HepG2 (cell line): ENCODE measurements around the gene NIPAL3. TPM values are rescaled to one million over a fixed set of nuclear protein-coding genes. Genes with fewer than 3 reads are reported as not detected.

Source experiments
- ATAC-seq: fragments of 200-7000 bp; cut with Tn5 transposase; 3 replicates; pipeline ENCODE4 v1.9.1; 2020; ENCODE audit warnings: mild to moderate bottlenecking, moderate library complexity
- BruUV-seq: library from RNA; stranded (reverse); fragments of 400-500 nt; replicated peaks from 2 replicates; lab custom pipeline; 2021; lab: Mats Ljungman, UMichigan
- CTCF ChIA-PET: fragments of 300-600 bp; formaldehyde crosslinking; extraction: SDS; loops from one replicate; lab custom pipeline; 2021; ENCODE audit warnings: low total read pairs, inconsistent platforms, low intra/inter-chr PET ratio; lab: Yijun Ruan, JAX
- POLR2A ChIA-PET: fragments of 350-600 bp; sonication (Branson Sonifier 250); formaldehyde crosslinking; loops from one replicate; lab custom pipeline; 2020; ENCODE audit warnings: antibody characterized with exemption, inconsistent platforms; lab: Yijun Ruan, JAX
- DNase-seq: peaks from one replicate; pipeline ENCODE4 v3.0.0-alpha.2; 2015; ENCODE audit warnings: low spot score
- FAIRE-seq: peaks from 3 replicates; lab custom pipeline; 2011; peaks lifted over from hg19 to GRCh38; lab: Jason Lieb, UNC
- H2AFZ ChIP-seq: one replicate; pipeline ENCODE4 v1.6.1; 2011; ENCODE audit warnings: low read length, inconsistent platforms
- H3K27ac ChIP-seq: fragments of 300-600 bp; 3 replicates; pipeline ENCODE4 v1.8.0; 2011; ENCODE audit warnings: mixed run types, mild to moderate bottlenecking, mixed read lengths, low read length, inconsistent platforms; ENCODE audit not compliant: insufficient read depth; ENCODE audit errors: extremely low read length
- H3K27me3 ChIP-seq, 2 experiments: fragments of 200-600 bp in 1 of 2; 2 replicates in 1 of 2; 3 replicates in 1 of 2; pipeline versions ENCODE4 v1.6.0 to v1.8.0; 2011; ENCODE audit warnings: low read length in 2 of 2, mild to moderate bottlenecking in 2 of 2, moderate library complexity in 2 of 2, inconsistent platforms in 1 of 2; ENCODE audit not compliant: insufficient read depth in 2 of 2, control insufficient read depth in 1 of 2
- H3K36me3 ChIP-seq, 2 experiments: fragments of 200-600 bp in 1 of 2; replicated peaks in 1 of 2; 2 replicates in 1 of 2; 3 replicates in 1 of 2; pipeline versions ENCODE4 v1.5.1 to v1.8.0; 2011; ENCODE audit warnings: low read length in 2 of 2, inconsistent platforms in 1 of 2; ENCODE audit not compliant: insufficient read depth in 2 of 2, control insufficient read depth in 1 of 2
- H3K4me1 ChIP-seq: 2 replicates; pipeline ENCODE4 v1.5.1; 2012; ENCODE audit warnings: low read length, inconsistent platforms; ENCODE audit not compliant: insufficient read depth
- H3K4me2 ChIP-seq: 2 replicates; pipeline ENCODE4 v1.6.0; 2011; ENCODE audit warnings: low read depth, low read length, inconsistent platforms
- H3K4me3 ChIP-seq, 3 experiments: fragments of 200-600 bp in 1 of 3; sonication (generic), shearing (Covaris generic) in 1 of 3; replicated peaks in 1 of 3; 2 replicates each; pipeline ENCODE4 v1.5.1; 2011 to 2016; ENCODE audit warnings: low read length in 3 of 3, inconsistent platforms in 2 of 3, low read depth in 2 of 3, mild to moderate bottlenecking in 2 of 3, control low read depth in 1 of 3, mixed read lengths in 1 of 3; ENCODE audit not compliant: insufficient read depth in 1 of 3
- H3K79me2 ChIP-seq: one replicate; pipeline ENCODE4 v1.6.1; 2011; ENCODE audit warnings: low read length, inconsistent platforms; ENCODE audit not compliant: insufficient read depth
- H3K9ac ChIP-seq: 2 replicates; pipeline ENCODE4 v1.6.0; 2011; ENCODE audit warnings: mild to moderate bottlenecking, low read depth, low read length, inconsistent platforms; ENCODE audit not compliant: insufficient read depth
- H3K9me3 ChIP-seq: 2 replicates; pipeline ENCODE4 v1.5.1; 2012; ENCODE audit warnings: mild to moderate bottlenecking, low read length
- H4K20me1 ChIP-seq: 2 replicates; pipeline ENCODE4 v1.6.0; 2011; ENCODE audit warnings: inconsistent platforms, mild to moderate bottlenecking, low read length, moderate library complexity; ENCODE audit not compliant: insufficient read depth
- CBX2 ChIP-seq, 2 experiments: fragments of 200-600 bp in 1 of 2; sonication (generic); formaldehyde crosslinking in 1 of 2; IDR thresholded peaks; 2 replicates each; pipeline versions ENCODE4 v1.7.0 to v1.8.1; 2018 to 2022; ENCODE audit warnings: low read depth in 2 of 2, low read length in 1 of 2, mild to moderate bottlenecking in 1 of 2, missing genetic modification reagents in 1 of 2
- EZH2 ChIP-seq: conservative IDR thresholded peaks from 2 replicates; pipeline ENCODE4 v1.6.1; 2012; ENCODE audit warnings: mild to moderate bottlenecking, low read depth, low read length, moderate library complexity
- HDAC2 ChIP-seq: sonication (generic); formaldehyde crosslinking; IDR thresholded peaks from 2 replicates; pipeline ENCODE4 v1.4.0; 2020; ENCODE audit warnings: missing genetic modification reagents
- POLR2AphosphoS5 ChIP-seq: IDR thresholded peaks from 2 replicates; pipeline ENCODE4 v1.6.1; 2012; ENCODE audit warnings: low read depth, low read length
- SMARCE1 ChIP-seq: fragments of 450-650 bp; IDR thresholded peaks from 2 replicates; pipeline ENCODE4 v1.6.1; 2017; ENCODE audit warnings: borderline replicate concordance
- TBP ChIP-seq: sonication (generic); formaldehyde crosslinking; IDR thresholded peaks from 2 replicates; pipeline ENCODE4 v1.5.0; 2020; ENCODE audit warnings: missing genetic modification reagents
- TSC22D2 ChIP-seq: sonication (generic); formaldehyde crosslinking; IDR thresholded peaks from 2 replicates; pipeline ENCODE4 v1.5.1; 2020; ENCODE audit warnings: missing genetic modification reagents, mild to moderate bottlenecking, borderline replicate concordance
- XRCC5 ChIP-seq: fragments of 200-400 bp; formaldehyde crosslinking; optimal IDR thresholded peaks from 2 replicates; pipeline ENCODE3; 2017; ENCODE audit warnings: mild to moderate bottlenecking, low read length
- ZBTB3 ChIP-seq: sonication (generic); formaldehyde crosslinking; IDR thresholded peaks from 2 replicates; pipeline ENCODE4 v1.4.0; 2020; ENCODE audit warnings: low read depth, mild to moderate bottlenecking, moderate library complexity, missing genetic modification reagents, borderline replicate concordance
- ZFP82 ChIP-seq: sonication (generic); formaldehyde crosslinking; IDR thresholded peaks from 2 replicates; pipeline ENCODE4 v1.5.1; 2020; ENCODE audit warnings: mild to moderate bottlenecking, missing genetic modification reagents, borderline replicate concordance
- WGBS: methylation state at CpG from one replicate; pipeline ENCODE4 v1.1.6; 2017; ENCODE audit warnings: low lambda C conversion rate; 5-methylcytosine and 5-hydroxymethylcytosine counted together
- in situ Hi-C: cut with HindIII; loops from 2 replicates; pipeline ENCODE4 v1.10.0; 2017; ENCODE audit warnings: low pct_unique_long_range_greater_than_20kb; ENCODE audit not compliant: extremely low pct_ligation_motif_present
- intact Hi-C: fragments of 100-400 bp; cut with micrococcal nuclease; formaldehyde crosslinking; loops from one replicate; pipeline ENCODE4 v1.10.0; 2022; ENCODE audit not compliant: unreplicated experiment
- polyA plus RNA-seq, 8 experiments: library from polyadenylated mRNA; depleted of rRNA in 3 of 8; stranded (reverse) in 7 of 8; unstranded in 1 of 8; fragments of >200 nt; fragmentation: Illumina TruSeq in 4 of 8; extraction: Trizol in 4 of 8; gene quantifications; 2 replicates each; pipeline versions ENCODE4 v1.2.1 to v1.2.3, GENCODE V29; 2011 to 2016; ENCODE audit warnings: low read depth in 4 of 8, missing spikeins in 1 of 8, mixed read lengths in 1 of 8; ENCODE audit not compliant: insufficient read depth in 1 of 8
- total RNA-seq, 5 experiments: library from RNA; depleted of rRNA; stranded (reverse); fragments of >200 nt; fragmentation: Illumina TruSeq; extraction: Trizol; gene quantifications; 2 replicates each; pipeline ENCODE4 v1.2.3, GENCODE V29; 2016; ENCODE audit warnings: low read depth in 1 of 5
- TF ChIP-seq, protein P1 (sequence below): sonication (generic); formaldehyde crosslinking; IDR thresholded peaks from 2 replicates; pipeline ENCODE4 v1.4.0; 2020; ENCODE audit warnings: mild to moderate bottlenecking, missing genetic modification reagents
- TF ChIP-seq, protein P2 (sequence below): fragments of 450-650 bp; IDR thresholded peaks from 2 replicates; pipeline ENCODE4 v1.6.1; 2017
- TF ChIP-seq, protein P3 (sequence below): sonication (generic); formaldehyde crosslinking; IDR thresholded peaks from 2 replicates; pipeline ENCODE4 v1.8.0; 2022; ENCODE audit warnings: mild to moderate bottlenecking, missing genetic modification reagents, moderate library complexity

NIPAL3 gene
- total and polyA plus RNA-seq, 2 of the 13 experiments (the other 11 are each of a cell fraction or from before 2014, with no cell fraction given), result 5.6 to 8.6 TPM

DNA sequence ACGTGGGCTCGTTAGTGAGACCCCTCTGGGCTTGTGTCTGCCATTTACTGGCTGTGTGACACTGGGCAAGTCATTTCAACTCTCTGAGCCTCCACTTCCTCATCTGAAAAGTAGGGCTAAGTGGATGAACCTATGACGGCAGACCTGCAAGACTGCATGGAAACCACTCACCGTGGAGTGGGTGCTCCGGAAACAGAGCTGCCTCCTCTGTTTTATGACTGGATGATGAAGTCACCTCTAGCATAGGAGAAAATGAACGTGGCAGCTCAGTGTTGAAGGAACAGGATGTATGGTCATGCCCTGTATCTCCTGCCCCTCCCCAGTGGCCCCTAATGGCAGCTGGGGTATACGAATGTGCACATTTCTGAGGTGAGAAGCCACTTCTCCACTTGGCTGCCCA is 42.6 kb upstream of the NIPAL3 start:
- in situ Hi-C loops, result no loop called here
- Histone ChIP-seq H3K9me3 (no peaks in the 10 kb centered on the region), H4K20me1 (no peaks in the 10 kb centered on the region), H3K79me2 (no peaks in the 10 kb centered on the region), H3K9ac (no peak overlapping the region), H3K4me3 (no peak overlapping the region), H3K36me3 (no peaks in the 10 kb centered on the region), H3K4me1 (no peaks in the 10 kb centered on the region), H3K27ac (no peak overlapping the region), H3K4me2 (no peak overlapping the region), H2AFZ (no peak overlapping the region), H3K27me3 (no peaks in the 10 kb centered on the region)
- FAIRE-seq, result no peak
- ChIA-PET POLR2A (no interaction called here), CTCF (no interaction called here)
- no TSS peak for BruUV-seq
- intact Hi-C loops, result no loop called here
- no peak for DNase-seq
- TF ChIP-seq ZFP82 (CRISPR knock-in tag) (no peak), EZH2 (no peak), POLR2AphosphoS5 (no peak), HDAC2 (no peak), SMARCE1 (no peak), XRCC5 (no peak), ZBTB3 (CRISPR knock-in tag) (no peak), TBP (CRISPR knock-in tag) (no peak), CBX2 (IDR thresholded peaks at IDR 0.05; ENCODE audit: low read depth, low read length) (no peak), CBX2 (CRISPR knock-in tag; IDR thresholded peaks at IDR 0.05; ENCODE audit: low read depth) (no peak), TSC22D2 (no peak)
- TF ChIP-seq, protein P1, sequence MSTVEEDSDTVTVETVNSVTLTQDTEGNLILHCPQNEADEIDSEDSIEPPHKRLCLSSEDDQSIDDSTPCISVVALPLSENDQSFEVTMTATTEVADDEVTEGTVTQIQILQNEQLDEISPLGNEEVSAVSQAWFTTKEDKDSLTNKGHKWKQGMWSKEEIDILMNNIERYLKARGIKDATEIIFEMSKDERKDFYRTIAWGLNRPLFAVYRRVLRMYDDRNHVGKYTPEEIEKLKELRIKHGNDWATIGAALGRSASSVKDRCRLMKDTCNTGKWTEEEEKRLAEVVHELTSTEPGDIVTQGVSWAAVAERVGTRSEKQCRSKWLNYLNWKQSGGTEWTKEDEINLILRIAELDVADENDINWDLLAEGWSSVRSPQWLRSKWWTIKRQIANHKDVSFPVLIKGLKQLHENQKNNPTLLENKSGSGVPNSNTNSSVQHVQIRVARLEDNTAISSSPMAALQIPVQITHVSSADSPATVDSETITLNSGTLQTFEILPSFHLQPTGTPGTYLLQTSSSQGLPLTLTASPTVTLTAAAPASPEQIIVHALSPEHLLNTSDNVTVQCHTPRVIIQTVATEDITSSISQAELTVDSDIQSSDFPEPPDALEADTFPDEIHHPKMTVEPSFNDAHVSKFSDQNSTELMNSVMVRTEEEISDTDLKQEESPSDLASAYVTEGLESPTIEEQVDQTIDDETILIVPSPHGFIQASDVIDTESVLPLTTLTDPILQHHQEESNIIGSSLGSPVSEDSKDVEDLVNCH (CRISPR knock-in tag), result no peak
- TF ChIP-seq, protein P2, sequence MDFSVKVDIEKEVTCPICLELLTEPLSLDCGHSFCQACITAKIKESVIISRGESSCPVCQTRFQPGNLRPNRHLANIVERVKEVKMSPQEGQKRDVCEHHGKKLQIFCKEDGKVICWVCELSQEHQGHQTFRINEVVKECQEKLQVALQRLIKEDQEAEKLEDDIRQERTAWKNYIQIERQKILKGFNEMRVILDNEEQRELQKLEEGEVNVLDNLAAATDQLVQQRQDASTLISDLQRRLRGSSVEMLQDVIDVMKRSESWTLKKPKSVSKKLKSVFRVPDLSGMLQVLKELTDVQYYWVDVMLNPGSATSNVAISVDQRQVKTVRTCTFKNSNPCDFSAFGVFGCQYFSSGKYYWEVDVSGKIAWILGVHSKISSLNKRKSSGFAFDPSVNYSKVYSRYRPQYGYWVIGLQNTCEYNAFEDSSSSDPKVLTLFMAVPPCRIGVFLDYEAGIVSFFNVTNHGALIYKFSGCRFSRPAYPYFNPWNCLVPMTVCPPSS, result no peak
- TF ChIP-seq, protein P3, sequence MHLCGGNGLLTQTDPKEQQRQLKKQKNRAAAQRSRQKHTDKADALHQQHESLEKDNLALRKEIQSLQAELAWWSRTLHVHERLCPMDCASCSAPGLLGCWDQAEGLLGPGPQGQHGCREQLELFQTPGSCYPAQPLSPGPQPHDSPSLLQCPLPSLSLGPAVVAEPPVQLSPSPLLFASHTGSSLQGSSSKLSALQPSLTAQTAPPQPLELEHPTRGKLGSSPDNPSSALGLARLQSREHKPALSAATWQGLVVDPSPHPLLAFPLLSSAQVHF (CRISPR knock-in tag), result no peak
- 80% methylated on average over 7 of the region's 7 CpGs for WGBS
- ATAC-seq, result no peak
